Right ventricle myocardium superior (tissue), 1 donor: ENCODE results near the gene SSR3. TPM values are rescaled to one million over a fixed set of nuclear protein-coding genes. Genes with fewer than 3 reads are reported as not detected.

Experiments used
- ATAC-seq: fragments of 200-7000 bp; cut with Tn5 transposase; one replicate; pipeline ENCODE4 v1.9.1; 2020; ENCODE audit warnings: mild to moderate bottlenecking; ENCODE audit not compliant: poor library complexity
- DNase-seq: peaks from one replicate; pipeline ENCODE4 v3.0.0-alpha.2; 2020
- intact Hi-C: fragments of 100-400 bp; cut with DNase I; formaldehyde crosslinking; loops from one replicate; pipeline ENCODE4 v1.11.2; 2022
- total RNA-seq: library from RNA; stranded (reverse); fragmentation: NEBNext Ultra II Directional; extraction: Animal tissue kit (Norgen Biotek cat#: 25700); gene quantifications from one replicate; pipeline ENCODE4 v1.2.1, GENCODE V29; 2021
- donor health status: DM: no; HTN: yes; CAD: no; lungs with severe emphysema.

SSR3 gene
- total RNA-seq, 1 donor from 2014 or later, result 192 TPM

- ATAC-seq, result peak; percentile 80
These were observed 45.4 kb downstream of the SSR3 start for GRCh38 chr3:156509189-156510174.

GRCh38 chr3:156507285-156507684, 47.6 kb downstream of the SSR3 start:
- intact Hi-C loops, result no loop called here
- DNase-seq, result no peak

More at GRCh38 chr3:156509189-156510174, 45.4 kb downstream of the SSR3 start:
- DNase-seq, result no peak
- intact Hi-C loops, result loop anchor here (2.0 kb wide), 1 partner anchor 357 kb away; no protein-coding TSS in a partner anchor

GRCh38 chr3:156498307-156498706, 56.6 kb downstream of the SSR3 start:
- intact Hi-C loops, result no loop called here
- DNase-seq, result no peak
- ATAC-seq, result no peak

More at GRCh38 chr3:156507285-156507684, 47.6 kb downstream of the SSR3 start:
- no peak for ATAC-seq

GRCh38 chr3:156497326-156497725, 57.6 kb downstream of the SSR3 start:
- ATAC-seq, result no peak
- no peak for DNase-seq

GRCh38 chr3:156495816-156496215, 59.1 kb downstream of the SSR3 start:
- intact Hi-C loops, result no loop called here
- DNase-seq, result no peak
- ATAC-seq, result no peak

More at GRCh38 chr3:156497326-156497725, 57.6 kb downstream of the SSR3 start:
- intact Hi-C loops, result no loop called here

- DNase-seq, result no peak
- no peak for ATAC-seq
- intact Hi-C loops, result no loop called here
These were observed 61.0 kb downstream of the SSR3 start for GRCh38 chr3:156493887-156494286.

- ATAC-seq (no peak), DNase-seq (no peak)
- intact Hi-C loops, result no loop called here
These were observed 62.1 kb downstream of the SSR3 start for GRCh38 chr3:156492801-156493261.

- intact Hi-C loops, result no loop called here
- ATAC-seq, result no peak
These were observed 63.7 kb downstream of the SSR3 start for GRCh38 chr3:156491192-156491591.

More at GRCh38 chr3:156491192-156491591, 63.7 kb downstream of the SSR3 start:
- DNase-seq, result no peak

Other genes with a start within 250 kb of the SSR3 start
- gene TIPARP, start 119.5 kb upstream of the SSR3 start, total RNA-seq, result 31.6 TPM